IMR-90 (cell line): ENCODE results near the gene PIH1D1. TPM values are rescaled to one million over a fixed set of nuclear protein-coding genes. Genes with fewer than 3 reads are reported as not detected.
"Not testable (repeated sequence)": the region's sequence is repeated elsewhere in the genome, so short reads cannot be mapped to it uniquely, and the experiment has no call there.

Experiments
- ATAC-seq: fragments of 200-7000 bp; cut with Tn5 transposase; 2 replicates; pipeline ENCODE4 v1.9.1; 2020; ENCODE audit warnings: low read depth, mild to moderate bottlenecking, moderate library complexity
- BruUV-seq: library from RNA; stranded (reverse); fragments of 400-500 nt; replicated peaks from 2 replicates; lab custom pipeline; 2021; lab: Mats Ljungman, UMichigan
- CTCF ChIA-PET: fragments of 300-600 bp; formaldehyde crosslinking; extraction: SDS; loops from one replicate; lab custom pipeline; 2021; ENCODE audit warnings: antibody characterized with exemption; lab: Yijun Ruan, JAX
- POLR2A ChIA-PET: fragments of 300-600 bp; sonication (Branson Sonifier 250); formaldehyde crosslinking; loops from one replicate; lab custom pipeline; 2022; ENCODE audit warnings: antibody characterized with exemption; ENCODE audit not compliant: unreplicated experiment; lab: Charles Lee
- DNase-seq: peaks from one replicate; pipeline ENCODE4 v3.0.0; 2013
- H2AFZ ChIP-seq: replicated peaks from 2 replicates; pipeline ENCODE3; 2013; ENCODE audit warnings: low read length, mild to moderate bottlenecking; ENCODE audit not compliant: poor library complexity
- H2AK5ac ChIP-seq: 2 replicates; pipeline ENCODE4 v1.6.1; 2013; ENCODE audit warnings: low read depth, low read length, inconsistent platforms
- H2AK9ac ChIP-seq: replicated peaks from 2 replicates; pipeline ENCODE3; 2013; ENCODE audit warnings: mild to moderate bottlenecking, low read depth, low read length, moderate library complexity; ENCODE audit not compliant: poor library complexity
- H2BK120ac ChIP-seq: 2 replicates; pipeline ENCODE4 v1.6.1; 2013; ENCODE audit warnings: low read depth, low read length, inconsistent platforms
- H2BK15ac ChIP-seq: 3 replicates; pipeline ENCODE4 v1.6.1; 2013; ENCODE audit warnings: low read depth, low read length, inconsistent platforms
- H2BK20ac ChIP-seq: 2 replicates; pipeline ENCODE4 v1.6.1; 2013; ENCODE audit warnings: low read depth, mild to moderate bottlenecking, inconsistent platforms, low read length, moderate library complexity
- H2BK5ac ChIP-seq: 2 replicates; pipeline ENCODE4 v1.6.1; 2013; ENCODE audit warnings: mild to moderate bottlenecking, low read depth, low read length, inconsistent platforms; ENCODE audit not compliant: poor library complexity, severe bottlenecking
- H3K14ac ChIP-seq: replicated peaks from 2 replicates; pipeline ENCODE4 v1.6.1; 2013; ENCODE audit warnings: low read depth, low read length, inconsistent platforms
- H3K18ac ChIP-seq: 2 replicates; pipeline ENCODE4 v1.6.1; 2013; ENCODE audit warnings: low read depth, low read length, control low read depth
- H3K23ac ChIP-seq: 2 replicates; pipeline ENCODE4 v1.6.1; 2013; ENCODE audit warnings: low read depth, low read length, inconsistent platforms
- H3K27ac ChIP-seq: 2 replicates; pipeline ENCODE4 v1.5.1; 2013; ENCODE audit warnings: mild to moderate bottlenecking, control low read depth, low read length; ENCODE audit not compliant: insufficient read depth
- H3K27me3 ChIP-seq: 2 replicates; pipeline ENCODE4 v1.6.1; 2013; ENCODE audit warnings: low read length; ENCODE audit not compliant: control insufficient read depth, insufficient read depth
- H3K36me3 ChIP-seq: 2 replicates; pipeline ENCODE4 v1.6.1; 2013; ENCODE audit warnings: low read length, mixed read lengths; ENCODE audit not compliant: control insufficient read depth, insufficient read depth
- H3K4ac ChIP-seq: 2 replicates; pipeline ENCODE4 v1.6.1; 2013; ENCODE audit warnings: low read depth, low read length, inconsistent platforms
- H3K4me1 ChIP-seq: 2 replicates; pipeline ENCODE4 v1.6.1; 2013; ENCODE audit warnings: low read length, mixed read lengths; ENCODE audit not compliant: control insufficient read depth, insufficient read depth
- H3K4me2 ChIP-seq: 2 replicates; pipeline ENCODE4 v1.6.1; 2013; ENCODE audit warnings: low read depth, mild to moderate bottlenecking, control low read depth, low read length, moderate library complexity
- H3K4me3 ChIP-seq: 2 replicates; pipeline ENCODE4 v1.5.1; 2013; ENCODE audit warnings: low read depth, mild to moderate bottlenecking, control low read depth, low read length, moderate library complexity; ENCODE audit not compliant: insufficient read depth
- H3K56ac ChIP-seq: 2 replicates; pipeline ENCODE4 v1.6.1; 2013; ENCODE audit warnings: low read length, inconsistent platforms; ENCODE audit not compliant: insufficient read depth; ENCODE audit errors: extremely low read depth
- H3K79me1 ChIP-seq, 2 experiments: 2 replicates each; pipeline ENCODE4 v1.6.1; 2013; ENCODE audit warnings: low read length in 2 of 2, inconsistent platforms in 1 of 2, low read depth in 1 of 2
- H3K9ac ChIP-seq: 2 replicates; pipeline ENCODE4 v1.6.1; 2013; ENCODE audit warnings: low read depth, low read length, control low read depth
- H3K9me1 ChIP-seq: 2 replicates; pipeline ENCODE4 v1.6.1; 2013; ENCODE audit warnings: low read length, inconsistent platforms; ENCODE audit not compliant: insufficient read depth
- H3K9me3 ChIP-seq: 2 replicates; pipeline ENCODE4 v1.6.1; 2013; ENCODE audit warnings: low read length; ENCODE audit not compliant: control insufficient read depth, insufficient read depth
- H4K20me1 ChIP-seq: 2 replicates; pipeline ENCODE4 v1.6.1; 2013; ENCODE audit warnings: low read length, inconsistent platforms; ENCODE audit not compliant: insufficient read depth
- H4K5ac ChIP-seq: 2 replicates; pipeline ENCODE4 v1.6.1; 2013; ENCODE audit warnings: mild to moderate bottlenecking, low read depth, low read length, control low read depth
- H4K8ac ChIP-seq, 2 experiments: 2 replicates each; pipeline ENCODE4 v1.6.1; 2013; ENCODE audit warnings: low read depth in 2 of 2, low read length in 2 of 2, control low read depth in 1 of 2, inconsistent platforms in 1 of 2
- H4K91ac ChIP-seq: 2 replicates; pipeline ENCODE4 v1.6.1; 2013; ENCODE audit warnings: low read depth, low read length, inconsistent platforms; ENCODE audit not compliant: insufficient read depth
- WGBS, 2 experiments: methylation state at CpG; one replicate each; pipeline versions ENCODE4 v1.1.5 to v1.1.7; 2013; ENCODE audit warnings: missing lambda C conversion rate in 2 of 2; ENCODE audit not compliant: insufficient read length in 1 of 2; ENCODE audit errors: extremely low coverage in 2 of 2; 5-methylcytosine and 5-hydroxymethylcytosine counted together
- dilution Hi-C: fragments of 300-500 bp; cut with HindIII; formaldehyde crosslinking; loops from one replicate; pipeline ENCODE4 v1.14.3; 2018; ENCODE audit warnings: low sequenced_read_pairs; ENCODE audit not compliant: unreplicated experiment
- in situ Hi-C: fragments of 300-500 bp; cut with MboI; formaldehyde crosslinking; loops from 3 replicates; pipeline ENCODE4 v1.14.3; 2019; ENCODE audit warnings: low sequenced_read_pairs, inconsistent platforms, mixed read lengths
- intact Hi-C: fragments of 100-400 bp; cut with micrococcal nuclease; formaldehyde crosslinking; loops from 2 replicates; pipeline ENCODE4 v1.10.0; 2022
- polyA plus RNA-seq, 3 experiments: library from polyadenylated mRNA; depleted of rRNA; stranded (reverse); fragments of >200 nt; gene quantifications; 2 replicates each; pipeline ENCODE4 v1.2.3, GENCODE V29; 2012; ENCODE audit warnings: low replicate concordance in 1 of 3
- total RNA-seq: library from RNA; depleted of rRNA; stranded (reverse); fragments of >200 nt; gene quantifications from 2 replicates; pipeline ENCODE4 v1.2.3, GENCODE V29; 2012

Gene PIH1D1
- total and polyA plus RNA-seq, 2 of the 4 experiments (the other 2 are of a cell fraction), result 77.9 to 122 TPM

DNA sequence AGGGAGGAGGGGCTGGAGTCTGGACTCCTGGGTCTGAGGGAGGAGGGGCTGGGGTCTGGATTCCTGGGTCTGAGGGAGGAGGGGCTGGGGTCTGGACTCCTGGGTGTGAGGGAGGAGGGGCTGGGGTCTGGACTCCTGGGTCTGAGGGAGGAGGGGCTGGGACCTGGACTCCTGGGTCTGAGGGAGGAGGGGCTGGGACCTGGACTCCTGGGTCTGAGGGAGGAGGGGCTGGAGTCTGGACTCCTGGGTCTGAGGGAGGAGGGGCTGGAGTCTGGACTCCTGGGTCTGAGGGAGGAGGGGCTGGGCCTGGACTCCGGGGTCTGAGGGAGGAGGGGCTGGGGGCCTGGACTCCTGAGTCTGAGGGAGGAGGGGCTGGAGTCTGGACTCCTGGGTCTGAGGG lies 9.5 kb upstream of the PIH1D1 start:
- H2BK120ac ChIP-seq, H2BK20ac ChIP-seq, H4K91ac ChIP-seq, H2BK15ac ChIP-seq, H3K9ac ChIP-seq, DNase-seq, dilution Hi-C loops, H3K23ac ChIP-seq, H2AK9ac ChIP-seq, H3K4me3 ChIP-seq, H3K27ac ChIP-seq, H4K8ac ChIP-seq, in situ Hi-C loops, H3K9me3 ChIP-seq, H3K4me2 ChIP-seq, H4K20me1 ChIP-seq, H3K18ac ChIP-seq, H2AK5ac ChIP-seq, H3K4me1 ChIP-seq, H3K14ac ChIP-seq, H3K4ac ChIP-seq, intact Hi-C loops, H3K56ac ChIP-seq, BruUV-seq, H4K5ac ChIP-seq, POLR2A ChIA-PET, H3K36me3 ChIP-seq, H2BK5ac ChIP-seq, H3K9me1 ChIP-seq, CTCF ChIA-PET, H3K79me1 ChIP-seq, ATAC-seq, H2AFZ ChIP-seq, H3K27me3 ChIP-seq: not testable (repeated sequence)
- WGBS, 2 experiments, result no CpG with 5 or more reads among the region's 1 CpG
